Spinal cord (tissue), 10 donors: Measurements from ENCODE around the gene PRSS33. TPM values are rescaled to one million over a fixed set of nuclear protein-coding genes. Genes with fewer than 3 reads are reported as not detected.
A peak's percentile ranks its signal among the peaks of the same experiment; 100 is the strongest.

Experiments used
- DNase-seq, 6 donors: peaks; one replicate each; pipeline versions ENCODE4 v3.0.0 to v3.0.0-alpha.2; 2013 to 2015; ENCODE audit warnings: low spot score in 6 of 6, low read depth in 4 of 6
- H3K27ac ChIP-seq: one replicate; pipeline ENCODE4 v1.5.1; 2013; ENCODE audit warnings: low read depth, low read length, control low read depth
- H3K27me3 ChIP-seq: one replicate; pipeline ENCODE4 v1.6.1; 2013; ENCODE audit warnings: low read length; ENCODE audit not compliant: control insufficient read depth, insufficient read depth
- H3K36me3 ChIP-seq: one replicate; pipeline ENCODE4 v1.6.1; 2013; ENCODE audit warnings: low read length; ENCODE audit not compliant: control insufficient read depth, insufficient read depth
- H3K4me1 ChIP-seq: one replicate; pipeline ENCODE4 v1.6.1; 2013; ENCODE audit warnings: low read length; ENCODE audit not compliant: control insufficient read depth, insufficient read depth
- H3K4me3 ChIP-seq: one replicate; pipeline ENCODE4 v1.5.1; 2013; ENCODE audit warnings: low read depth, low read length, control low read depth
- H3K9me3 ChIP-seq: one replicate; pipeline ENCODE4 v1.6.1; 2013; ENCODE audit warnings: low read length; ENCODE audit not compliant: control insufficient read depth, insufficient read depth
- WGBS: methylation state at CpG from one replicate; pipeline ENCODE4 v1.1.5; 2013; ENCODE audit warnings: missing lambda C conversion rate; ENCODE audit not compliant: insufficient coverage; 5-methylcytosine and 5-hydroxymethylcytosine counted together
- polyA plus RNA-seq, 2 donors: library from polyadenylated mRNA; unstranded; fragments of 120-200 nt; gene quantifications; one replicate each; pipeline ENCODE4 v1.2.1, GENCODE V29; 2013; ENCODE audit not compliant: insufficient read length in 2 of 2
- total RNA-seq, 2 donors: library from RNA; depleted of rRNA in 1 of 2; stranded (reverse); fragments of 120-200 nt in 1 of 2; fragments of >200 nt in 1 of 2; gene quantifications; one replicate each; pipeline versions ENCODE4 v1.2.3 to v1.2.4, GENCODE V29; 2013 to 2014
- donor health status: healthy.

PRSS33 gene
- total and polyA plus RNA-seq, 4 donors = 0.17 to 0.24 (median 0.21) TPM; not detected in 1

GRCh38 chr16:2779151-2779920, 8.0 kb downstream of the PRSS33 start:
- no peak overlapping the region for H3K27ac ChIP-seq
- peaks cover 38% of the 10 kb centered on the region for H3K4me1 ChIP-seq
- DNase-seq = no peak
- no peaks in the 10 kb centered on the region for H3K9me3 ChIP-seq
- 91% methylated on average over 15 of the region's 23 CpGs for whole genome bisulfite sequencing
- H3K36me3 ChIP-seq = peaks cover 12% of the 10 kb centered on the region
- H3K27me3 ChIP-seq = peaks cover 7% of the 10 kb centered on the region
- no peak overlapping the region for H3K4me3 ChIP-seq

DNA sequence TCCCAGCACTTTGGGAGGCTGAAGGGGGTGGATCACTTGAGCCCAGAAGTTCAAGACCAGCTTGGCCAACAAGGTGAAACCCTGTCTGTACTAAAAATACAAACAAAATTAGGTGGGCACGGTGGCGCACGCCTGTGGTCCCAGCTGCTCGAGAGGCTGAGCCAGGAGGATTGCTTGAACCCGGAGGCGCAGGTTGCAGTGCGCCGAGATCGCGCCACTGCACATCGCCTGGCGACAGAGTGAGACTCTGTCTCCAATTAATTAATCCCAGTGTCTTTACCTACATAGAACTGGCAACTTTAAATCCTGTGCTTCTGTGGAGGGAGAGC, 8.8 kb downstream of the PRSS33 start:
- H3K27me3 ChIP-seq = peaks cover 3% of the 10 kb centered on the region
- no peak for DNase-seq
- H3K9me3 ChIP-seq = no peaks in the 10 kb centered on the region
- H3K4me1 ChIP-seq = peaks cover 45% of the 10 kb centered on the region
- WGBS = 96% methylated on average over 10 of the region's 12 CpGs
- peak overlapping the region; percentile 98 for H3K27ac ChIP-seq
- peaks cover 19% of the 10 kb centered on the region for H3K36me3 ChIP-seq
- peak overlapping the region; percentile 89 for H3K4me3 ChIP-seq

DNA sequence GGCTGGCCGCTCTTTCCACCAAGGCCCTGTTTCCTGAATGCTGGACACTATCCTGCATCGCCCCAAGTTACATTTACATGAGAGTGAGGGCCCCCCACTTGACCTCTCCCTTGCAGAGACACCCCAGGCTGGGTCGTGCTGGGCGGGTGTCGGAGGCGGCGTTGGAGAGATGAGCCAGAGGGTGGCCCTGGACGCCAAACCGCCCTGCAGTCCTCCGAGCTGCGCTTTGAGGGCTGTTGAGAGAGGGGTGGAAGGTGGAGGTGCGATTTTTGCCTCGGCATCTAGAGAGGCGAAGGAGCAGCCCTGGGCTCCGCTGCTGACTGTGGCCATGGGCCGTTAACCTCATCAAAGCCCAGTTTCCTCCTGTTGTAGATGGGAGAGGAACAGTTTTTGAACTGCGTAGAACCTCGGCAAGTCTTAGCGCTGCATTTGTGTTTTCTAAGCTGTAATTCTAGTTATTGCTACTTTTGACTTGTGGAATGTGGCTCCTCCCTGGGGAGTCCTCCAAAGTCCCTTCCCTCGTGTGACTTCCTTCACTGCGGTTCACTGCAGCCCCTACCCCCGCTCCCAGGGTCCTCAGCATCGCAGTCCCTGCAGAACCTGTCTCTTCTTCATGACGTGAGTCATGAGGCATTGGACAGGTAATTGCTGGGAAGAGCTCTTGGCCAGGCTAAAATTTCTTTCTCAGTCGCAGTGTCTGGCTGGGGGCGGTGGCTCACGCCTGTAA, 9.3 kb downstream of the PRSS33 start:
- H3K36me3 ChIP-seq = peaks cover 24% of the 10 kb centered on the region
- H3K4me1 ChIP-seq = peaks cover 45% of the 10 kb centered on the region
- H3K27me3 ChIP-seq = peaks cover 3% of the 10 kb centered on the region
- peak in 1 of 6 donors; percentile 39 for DNase-seq
- WGBS = 20% methylated on average over 24 of the region's 27 CpGs
- H3K27ac ChIP-seq = peak overlapping the region; percentile 98
- peak overlapping the region; percentile 89 for H3K4me3 ChIP-seq
- H3K9me3 ChIP-seq = no peaks in the 10 kb centered on the region

DNA sequence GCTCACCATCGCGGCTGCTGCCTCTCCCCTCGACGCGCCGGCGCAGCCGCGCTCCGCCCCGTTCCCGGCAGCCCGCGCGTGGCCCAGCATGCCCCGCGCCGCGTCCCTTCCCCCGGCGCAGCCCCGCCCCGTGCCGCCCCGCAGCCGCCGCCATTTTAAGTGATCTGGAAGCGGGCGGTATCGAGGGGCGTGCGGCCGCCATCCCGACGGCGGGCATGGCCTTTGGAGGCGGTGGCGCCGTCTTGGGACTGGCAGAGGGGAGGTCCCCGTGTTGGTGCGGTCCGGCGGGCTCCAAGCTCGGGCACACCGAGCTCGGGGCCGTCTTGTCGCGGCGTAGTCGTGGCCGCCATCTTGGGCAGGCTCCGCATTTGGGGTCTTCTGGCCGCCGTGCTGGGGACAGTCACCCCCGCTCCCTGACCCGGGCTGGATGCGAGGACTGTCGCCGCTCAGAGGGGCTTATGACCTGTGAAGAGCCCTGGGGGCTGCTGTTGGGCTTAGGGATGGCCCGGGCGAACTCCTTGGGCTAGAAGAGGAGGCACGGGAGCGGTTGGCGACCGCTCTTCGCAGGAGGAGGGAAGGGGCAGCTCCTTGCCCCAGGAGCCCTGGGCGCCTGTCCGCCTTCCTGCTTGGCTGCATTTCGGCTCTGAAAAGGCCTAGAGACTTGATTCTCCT, 10.0 kb downstream of the PRSS33 start, which contains the start of gene ELOB:
Gene ELOB (minus strand): TSS at position 50 of the 672 bp plus-strand sequence. CDS start 41 bp downstream, at position 9.
- Histone ChIP-seq H3K27me3 (no peaks in the 10 kb centered on the region), H3K4me3 (peak within 1 kb of the TSS; percentile 89), H3K9me3 (no peaks in the 10 kb centered on the region)

GRCh38 chr16:2776500-2777139, 10.7 kb downstream of the PRSS33 start:
- no peak for DNase-seq
- Histone ChIP-seq H3K4me3 (peak overlapping the region; percentile 79), H3K4me1 (peaks cover 46% of the 10 kb centered on the region), H3K27me3 (no peaks in the 10 kb centered on the region), H3K9me3 (no peaks in the 10 kb centered on the region), H3K27ac (peak overlapping the region; percentile 52), H3K36me3 (peaks cover 38% of the 10 kb centered on the region)
- WGBS = under 1% methylated on average over 68 of the region's 72 CpGs

More for the DNA sequence above, 10.0 kb downstream of the PRSS33 start, which contains the start of gene ELOB:
- H3K4me1 ChIP-seq = peaks cover 45% of the 10 kb centered on the region
- DNase-seq = peak; percentile 78 to 97 (median 86)
- peaks cover 31% of the 10 kb centered on the region for H3K36me3 ChIP-seq
- under 1% methylated on average over 70 of the region's 70 CpGs for whole genome bisulfite sequencing
- H3K27ac ChIP-seq = peak within 1 kb of the TSS; percentile 98

DNA sequence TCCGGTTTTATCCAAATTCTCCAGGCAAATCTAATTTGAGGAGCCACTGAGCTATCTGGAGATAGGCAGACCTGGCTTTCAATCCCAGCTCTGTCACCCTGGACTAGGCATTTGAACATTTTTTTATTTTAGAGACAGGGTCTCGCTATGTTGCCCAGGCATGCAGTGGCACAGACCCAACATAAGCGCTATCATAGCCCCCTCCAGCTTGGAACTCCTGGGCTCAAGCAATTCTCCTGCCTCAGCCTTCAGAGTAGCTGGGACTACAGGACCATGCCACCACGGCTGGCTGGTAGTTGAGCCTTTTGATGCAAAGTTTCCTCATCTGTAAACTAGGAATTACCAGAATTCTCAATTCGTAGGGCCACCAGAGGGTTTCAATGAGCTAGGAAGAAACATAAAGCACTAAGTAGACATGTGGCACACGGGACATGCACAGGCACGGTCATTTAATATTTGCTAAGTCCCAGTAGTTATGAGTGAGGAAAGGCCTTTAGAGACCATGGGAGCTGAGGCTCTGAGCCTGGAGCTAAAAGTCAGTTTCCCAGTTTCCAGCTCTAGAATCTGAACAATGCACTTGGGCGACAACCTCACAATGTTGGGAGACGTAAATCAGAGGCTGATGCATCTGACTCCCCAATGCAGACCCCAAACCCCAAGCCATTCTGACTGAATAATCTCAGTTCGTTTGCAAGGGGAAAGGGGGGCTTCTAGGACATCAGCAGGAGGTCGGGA, 11.4 kb downstream of the PRSS33 start:
- WGBS = 66% methylated on average over 6 of the region's 11 CpGs
- no peak for DNase-seq
- Histone ChIP-seq H3K36me3 (peaks cover 45% of the 10 kb centered on the region), H3K9me3 (no peaks in the 10 kb centered on the region), H3K4me3 (peak overlapping the region; percentile 79), H3K27me3 (no peaks in the 10 kb centered on the region), H3K4me1 (peaks cover 50% of the 10 kb centered on the region), H3K27ac (peak overlapping the region; percentile 52)

DNA sequence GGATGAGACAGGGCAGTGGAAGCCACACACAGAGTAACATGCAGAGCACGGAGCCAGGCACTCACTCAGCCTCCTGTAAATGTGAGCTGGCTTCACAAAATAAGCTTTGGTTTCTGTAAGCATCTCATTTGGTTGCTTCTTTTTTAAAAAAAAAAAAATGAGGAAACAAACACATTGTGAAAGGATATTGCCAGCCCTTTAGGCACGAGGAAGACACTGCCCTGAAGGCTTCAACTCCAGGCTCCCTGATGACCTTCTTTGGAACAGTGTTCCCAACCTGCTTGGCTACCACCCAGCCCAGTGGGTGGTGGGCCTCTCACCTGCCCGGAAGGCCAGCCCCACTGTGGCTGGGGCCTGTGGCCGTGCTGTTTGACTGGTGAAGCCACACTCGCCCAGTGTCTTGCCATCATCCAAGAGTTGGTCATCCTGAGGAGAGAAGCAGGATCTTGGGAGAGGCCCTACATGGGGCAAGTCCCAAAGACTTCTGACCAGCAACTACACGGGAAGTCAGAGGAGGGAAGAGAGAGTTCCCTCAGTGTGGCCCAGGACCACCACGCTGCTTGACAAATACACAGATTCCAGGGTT, 12.1 kb downstream of the PRSS33 start:
- Histone ChIP-seq H3K27me3 (no peaks in the 10 kb centered on the region), H3K9me3 (no peaks in the 10 kb centered on the region), H3K4me3 (peak overlapping the region; percentile 5), H3K36me3 (peaks cover 52% of the 10 kb centered on the region), H3K4me1 (peaks cover 54% of the 10 kb centered on the region), H3K27ac (peak overlapping the region; percentile 48)
- DNase-seq = no peak
- 87% methylated on average over 7 of the region's 7 CpGs for WGBS

- H3K27me3 ChIP-seq = no peaks in the 10 kb centered on the region
- DNase-seq = peak in 1 of 6 donors; percentile 47
- no peak overlapping the region for H3K4me3 ChIP-seq
- H3K27ac ChIP-seq = peak overlapping the region; percentile 48
- H3K4me1 ChIP-seq = peaks cover 52% of the 10 kb centered on the region
- H3K9me3 ChIP-seq = no peaks in the 10 kb centered on the region
- WGBS = 61% methylated on average over 6 of the region's 7 CpGs
- H3K36me3 ChIP-seq = peaks cover 61% of the 10 kb centered on the region
Observed at GRCh38 chr16:2774161-2774891, 13.0 kb downstream of the PRSS33 start.
